ENCODE results near the gene NKD1.

The NKD1 gene

GRCh38 chr16:50583211-50583610 lies 35.0 kb downstream of the NKD1 start:
- no peak for DNase-seq

DNA sequence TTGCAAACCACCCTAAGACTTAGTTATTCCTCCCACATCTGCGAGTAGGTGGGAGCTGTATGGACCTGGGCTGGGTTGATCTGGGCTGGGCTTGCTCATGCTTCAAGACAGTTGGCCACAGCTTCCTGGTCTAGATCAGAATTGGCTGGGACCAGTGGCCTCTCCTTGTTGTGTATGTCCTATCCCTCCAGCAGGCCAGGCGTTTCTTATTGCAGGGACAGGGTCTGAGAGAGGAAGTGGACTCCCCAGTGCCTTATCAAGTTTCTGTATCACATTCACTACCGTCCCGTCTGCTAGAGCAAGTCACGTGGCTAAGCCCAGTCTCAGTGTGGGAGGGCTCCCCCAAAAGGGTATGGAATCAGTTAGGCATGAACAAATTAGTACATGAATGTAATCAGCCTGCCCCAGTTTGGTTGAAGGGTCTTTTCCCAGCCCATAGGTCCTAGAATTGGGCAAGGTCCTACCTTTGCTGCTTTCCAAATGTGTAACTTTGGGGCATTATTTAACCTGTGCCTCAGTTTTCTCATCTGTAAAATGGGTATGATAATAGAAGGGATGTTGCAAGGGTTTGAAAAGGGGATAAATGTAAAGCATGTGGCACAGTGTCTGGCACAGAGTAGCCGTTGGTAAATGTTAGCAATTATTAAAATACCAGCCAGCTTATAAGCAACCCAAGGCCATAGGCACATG lies 36.0 kb downstream of the NKD1 start:
- DNase-seq: no peak

DNA sequence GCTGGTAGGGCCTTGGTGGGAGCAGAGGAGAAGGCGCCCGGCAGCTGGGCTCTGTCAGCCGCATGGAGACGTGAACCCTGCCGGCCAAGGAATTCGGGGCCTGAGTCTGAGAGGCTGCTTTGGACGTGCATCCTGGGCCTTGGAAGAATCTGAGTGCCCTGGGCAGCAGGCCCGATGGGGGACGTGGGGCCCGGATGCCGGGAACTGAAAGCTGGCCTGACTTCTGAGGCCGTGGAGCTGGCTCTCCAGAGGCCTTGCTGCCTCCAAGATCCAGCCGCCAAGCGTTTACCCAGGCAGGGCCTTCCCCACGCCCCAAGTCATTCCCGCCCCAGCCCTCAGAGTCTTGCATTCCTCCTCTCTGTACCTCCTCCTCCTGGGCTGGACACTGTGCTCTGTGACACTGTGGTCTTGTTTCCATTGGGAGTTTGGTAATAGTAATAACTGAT lies 37.2 kb downstream of the NKD1 start:
- DNase-seq: no peak

- DNase-seq: no peak
These were observed 39.3 kb downstream of the NKD1 start for GRCh38 chr16:50587543-50587942.

DNA sequence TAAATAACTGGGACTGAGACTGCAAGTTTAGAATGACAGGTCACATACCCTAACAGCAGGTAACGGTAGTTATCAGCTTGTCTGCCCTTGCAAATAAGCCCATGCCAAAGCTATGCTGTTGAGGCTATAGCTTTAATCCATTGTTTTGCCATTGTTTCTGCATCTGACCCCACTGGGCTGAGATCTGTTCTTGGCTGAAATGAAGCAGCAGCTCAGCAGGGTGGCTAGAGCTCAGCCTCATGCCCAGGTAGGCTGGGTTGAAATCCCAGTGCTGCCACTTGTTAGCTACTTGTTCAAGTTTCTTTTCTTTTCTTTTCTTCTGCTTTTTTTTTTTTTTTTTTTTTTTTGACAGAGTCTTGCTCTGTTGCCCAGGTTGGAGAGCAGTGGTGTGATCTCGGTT lies 40.1 kb downstream of the NKD1 start:
- DNase-seq: no peak

GRCh38 chr16:50591209-50591608 lies 43.0 kb downstream of the NKD1 start:
- no peak for DNase-seq

- DNase-seq: no peak
These were observed 43.9 kb downstream of the NKD1 start for GRCh38 chr16:50591800-50592771.

DNA sequence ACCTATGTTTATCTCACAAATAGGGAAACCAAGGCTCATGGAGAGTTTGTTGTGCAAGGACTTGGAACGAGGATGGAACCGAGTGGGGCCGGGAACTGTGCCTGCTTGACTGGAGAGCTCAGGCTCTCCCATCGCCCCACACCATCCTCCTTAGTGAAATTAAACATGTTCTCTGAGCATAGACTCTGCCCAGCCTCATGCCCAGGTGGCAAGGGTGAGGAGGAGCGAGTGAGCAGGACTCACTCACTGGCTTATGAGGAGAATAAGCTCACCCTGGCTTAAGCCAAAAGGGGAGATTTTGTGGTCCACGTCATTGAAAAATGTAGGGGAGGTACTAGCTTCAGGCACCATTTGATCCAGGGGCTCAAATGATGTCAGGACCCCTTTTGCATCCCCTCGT lies 44.8 kb downstream of the NKD1 start:
- DNase-seq: no peak

DNA sequence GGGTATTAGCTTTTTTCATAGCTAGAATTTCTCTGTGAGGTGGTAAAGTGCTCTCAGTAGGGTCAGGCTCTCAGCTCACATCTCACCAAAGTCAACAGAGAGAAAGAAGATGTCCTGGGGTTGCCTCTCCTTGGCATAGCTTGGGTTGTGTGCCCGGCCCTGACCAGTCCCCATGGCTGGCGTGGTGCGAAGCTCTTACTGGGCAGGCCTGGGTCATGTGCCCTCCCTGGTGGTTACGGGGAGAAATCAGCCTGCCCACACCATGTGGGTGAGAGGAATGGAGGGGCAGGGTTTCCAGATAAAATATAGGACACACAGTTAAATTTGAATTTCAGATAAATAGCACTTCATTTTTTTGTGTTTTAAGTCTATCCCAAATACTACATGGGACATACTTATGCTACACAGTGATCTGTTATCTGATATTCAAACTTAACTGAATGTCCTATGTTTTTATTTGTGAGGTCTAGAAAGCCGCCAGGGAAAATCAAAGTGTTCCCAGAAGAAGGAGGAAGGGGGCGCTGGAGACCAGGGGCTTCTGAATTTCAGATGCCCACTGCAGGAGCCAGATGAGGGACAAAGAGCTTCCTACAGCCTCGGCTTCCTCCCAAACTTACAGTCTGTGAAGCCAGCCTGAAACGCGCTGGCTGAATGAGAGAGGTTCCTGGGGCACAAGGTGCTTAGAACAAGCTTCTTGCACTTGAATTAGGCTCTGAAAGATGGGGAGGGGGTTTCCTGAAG lies 45.4 kb downstream of the NKD1 start:
- DNase-seq: no peak

GRCh38 chr16:50594308-50595260 lies 46.4 kb downstream of the NKD1 start:
- no peak for DNase-seq

DNA sequence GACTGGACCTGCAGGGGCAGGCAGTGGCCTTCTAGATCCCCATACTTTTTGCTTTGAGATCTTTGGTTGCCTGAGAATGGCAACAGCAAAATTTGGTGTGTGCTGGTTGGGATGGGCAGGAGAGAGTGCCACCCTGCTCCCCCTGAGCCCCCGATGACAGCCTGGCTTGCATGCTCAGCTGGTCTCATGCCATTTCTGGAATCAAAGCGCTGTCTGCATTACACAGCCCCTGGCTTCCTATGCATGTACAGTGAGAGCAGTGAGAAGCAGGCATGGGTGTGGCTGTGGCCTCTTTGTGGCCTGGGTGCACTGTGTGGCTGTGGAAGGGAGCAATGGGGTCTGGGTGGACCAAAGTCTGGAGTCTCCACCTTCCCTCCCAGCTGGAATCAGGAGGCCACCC lies 47.7 kb downstream of the NKD1 start:
- no peak for DNase-seq

DNA sequence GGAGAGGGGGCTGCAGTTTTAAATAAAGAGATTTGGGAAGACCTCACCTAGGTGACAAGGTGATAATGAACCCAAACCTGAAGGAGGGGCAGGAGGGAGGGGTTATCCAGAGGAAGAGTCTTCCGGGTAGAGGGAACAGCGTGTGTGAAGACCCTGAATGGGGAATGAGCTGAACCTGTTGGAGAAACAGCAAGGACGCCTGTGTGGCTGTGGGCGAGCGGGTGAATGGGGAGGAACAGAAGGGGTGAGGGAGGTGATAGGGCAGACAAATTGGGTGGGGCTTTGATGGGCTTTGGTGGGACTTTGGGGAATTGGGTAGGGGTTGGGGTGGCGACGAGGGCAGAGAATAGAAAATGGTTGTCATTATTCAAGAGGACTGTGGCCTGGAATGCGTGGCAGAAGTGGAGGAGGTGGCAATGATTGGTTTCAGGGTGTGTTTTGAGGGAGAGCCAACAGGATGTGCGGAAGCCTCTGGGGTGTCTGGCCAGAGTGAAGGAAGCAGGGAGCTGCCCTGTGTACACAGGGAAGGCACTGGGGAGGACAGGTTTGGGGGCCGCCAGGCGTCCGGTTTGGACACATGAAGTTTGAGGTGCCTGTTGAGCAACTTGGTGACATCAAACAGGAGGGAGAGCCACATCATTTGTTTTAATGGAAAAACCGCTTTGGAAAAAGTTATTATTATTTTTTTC lies 48.7 kb downstream of the NKD1 start:
- DNase-seq: no peak

GRCh38 chr16:50597563-50598255 lies 49.5 kb downstream of the NKD1 start:
- no peak for DNase-seq

GRCh38 chr16:50598256-50598894 lies 50.2 kb downstream of the NKD1 start:
- no peak for DNase-seq

GRCh38 chr16:50598936-50599361 lies 50.8 kb downstream of the NKD1 start:
- no peak for DNase-seq

DNA sequence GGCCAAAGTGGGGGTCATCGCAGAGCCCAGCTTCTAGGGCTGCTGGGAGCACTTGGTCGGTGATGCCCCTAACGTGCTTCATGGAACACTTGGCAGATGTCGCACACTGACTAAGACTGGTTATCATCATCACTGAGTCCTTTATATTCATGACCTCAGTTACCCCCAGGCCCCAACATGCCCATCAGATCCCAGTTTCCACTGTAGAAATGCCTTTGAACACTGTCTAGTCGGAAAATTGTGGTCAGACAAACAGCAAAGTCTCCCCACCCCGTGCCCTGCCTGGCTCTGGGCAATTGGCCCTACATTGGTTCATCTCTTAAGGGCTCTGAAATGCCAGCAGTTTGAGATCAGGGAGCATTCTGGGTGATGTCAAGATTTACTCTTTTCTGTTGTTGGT lies 51.3 kb downstream of the NKD1 start:
- DNase-seq: no peak

GRCh38 chr16:50600582-50601283 lies 52.5 kb downstream of the NKD1 start:
- no peak for DNase-seq

- no peak for DNase-seq
These were observed 53.1 kb downstream of the NKD1 start for GRCh38 chr16:50601341-50601740.

- DNase-seq: no peak
These were observed 53.9 kb downstream of the NKD1 start for GRCh38 chr16:50602126-50602525.
